WTC11 (cell line): ENCODE measurements around the gene MRE11.

Experiments
- ESRRA ChIP-seq: sonication (generic); formaldehyde crosslinking; IDR thresholded peaks from 2 replicates; pipeline ENCODE4 v1.8.1; 2022; ENCODE audit warnings: mild to moderate bottlenecking, missing genetic modification reagents, borderline replicate concordance
- NFE2L1 ChIP-seq: sonication (generic); formaldehyde crosslinking; IDR thresholded peaks from 2 replicates; pipeline ENCODE4 v1.8.1; 2023; ENCODE audit warnings: missing genetic modification reagents
- NR1H2 ChIP-seq: sonication (generic); formaldehyde crosslinking; IDR thresholded peaks from 2 replicates; pipeline ENCODE4 v1.9.0; 2021; ENCODE audit warnings: mild to moderate bottlenecking, moderate library complexity, missing genetic modification reagents
- SP1 ChIP-seq: sonication (generic); formaldehyde crosslinking; conservative IDR thresholded peaks from 2 replicates; pipeline ENCODE4 v1.8.1; 2022; ENCODE audit warnings: missing genetic modification reagents
- ZNF138 ChIP-seq: sonication (generic); formaldehyde crosslinking; conservative IDR thresholded peaks from 2 replicates; pipeline ENCODE4 v1.8.1; 2022; ENCODE audit warnings: mild to moderate bottlenecking, moderate library complexity, missing genetic modification reagents
- TF ChIP-seq, protein P1 (sequence below): sonication (generic); formaldehyde crosslinking; IDR thresholded peaks from 2 replicates; pipeline ENCODE4 v1.8.0; 2022; ENCODE audit warnings: mild to moderate bottlenecking, missing genetic modification reagents
- TF ChIP-seq, protein P2 (sequence below): fragments of 200-600 bp; IDR thresholded peaks from 2 replicates; pipeline ENCODE4 v1.8.0; 2022; ENCODE audit warnings: antibody characterized with exemption

DNA sequence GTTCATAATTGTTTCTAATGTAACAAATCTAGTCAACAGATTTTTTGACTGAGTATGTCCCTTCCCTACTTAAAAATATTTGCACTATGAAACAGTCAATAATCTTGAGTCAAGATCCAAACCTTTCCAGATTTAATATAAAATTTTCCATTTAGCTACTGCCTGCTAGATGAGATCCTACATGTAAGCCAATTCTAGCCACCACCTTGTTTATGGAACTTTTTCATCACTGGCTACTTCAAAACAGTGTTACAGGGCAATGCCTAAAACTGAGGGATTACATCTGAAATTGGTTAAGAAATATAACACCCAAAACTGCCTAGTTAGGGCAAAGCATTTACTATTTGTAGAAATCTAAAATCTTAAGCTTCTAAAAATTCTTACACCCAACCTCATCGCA lies 39.6 kb upstream of the MRE11 start:
- TF ChIP-seq ZNF138 (CRISPR knock-in tag) (no peak), SP1 (CRISPR knock-in tag) (no peak), NR1H2 (no peak), NFE2L1 (no peak), ESRRA (CRISPR knock-in tag) (no peak)
- TF ChIP-seq, protein P1, sequence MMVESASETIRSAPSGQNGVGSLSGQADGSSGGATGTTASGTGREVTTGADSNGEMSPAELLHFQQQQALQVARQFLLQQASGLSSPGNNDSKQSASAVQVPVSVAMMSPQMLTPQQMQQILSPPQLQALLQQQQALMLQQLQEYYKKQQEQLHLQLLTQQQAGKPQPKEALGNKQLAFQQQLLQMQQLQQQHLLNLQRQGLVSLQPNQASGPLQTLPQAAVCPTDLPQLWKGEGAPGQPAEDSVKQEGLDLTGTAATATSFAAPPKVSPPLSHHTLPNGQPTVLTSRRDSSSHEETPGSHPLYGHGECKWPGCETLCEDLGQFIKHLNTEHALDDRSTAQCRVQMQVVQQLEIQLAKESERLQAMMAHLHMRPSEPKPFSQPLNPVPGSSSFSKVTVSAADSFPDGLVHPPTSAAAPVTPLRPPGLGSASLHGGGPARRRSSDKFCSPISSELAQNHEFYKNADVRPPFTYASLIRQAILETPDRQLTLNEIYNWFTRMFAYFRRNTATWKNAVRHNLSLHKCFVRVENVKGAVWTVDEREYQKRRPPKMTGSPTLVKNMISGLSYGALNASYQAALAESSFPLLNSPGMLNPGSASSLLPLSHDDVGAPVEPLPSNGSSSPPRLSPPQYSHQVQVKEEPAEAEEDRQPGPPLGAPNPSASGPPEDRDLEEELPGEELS (CRISPR knock-in tag) = no peak
- TF ChIP-seq, protein P2, sequence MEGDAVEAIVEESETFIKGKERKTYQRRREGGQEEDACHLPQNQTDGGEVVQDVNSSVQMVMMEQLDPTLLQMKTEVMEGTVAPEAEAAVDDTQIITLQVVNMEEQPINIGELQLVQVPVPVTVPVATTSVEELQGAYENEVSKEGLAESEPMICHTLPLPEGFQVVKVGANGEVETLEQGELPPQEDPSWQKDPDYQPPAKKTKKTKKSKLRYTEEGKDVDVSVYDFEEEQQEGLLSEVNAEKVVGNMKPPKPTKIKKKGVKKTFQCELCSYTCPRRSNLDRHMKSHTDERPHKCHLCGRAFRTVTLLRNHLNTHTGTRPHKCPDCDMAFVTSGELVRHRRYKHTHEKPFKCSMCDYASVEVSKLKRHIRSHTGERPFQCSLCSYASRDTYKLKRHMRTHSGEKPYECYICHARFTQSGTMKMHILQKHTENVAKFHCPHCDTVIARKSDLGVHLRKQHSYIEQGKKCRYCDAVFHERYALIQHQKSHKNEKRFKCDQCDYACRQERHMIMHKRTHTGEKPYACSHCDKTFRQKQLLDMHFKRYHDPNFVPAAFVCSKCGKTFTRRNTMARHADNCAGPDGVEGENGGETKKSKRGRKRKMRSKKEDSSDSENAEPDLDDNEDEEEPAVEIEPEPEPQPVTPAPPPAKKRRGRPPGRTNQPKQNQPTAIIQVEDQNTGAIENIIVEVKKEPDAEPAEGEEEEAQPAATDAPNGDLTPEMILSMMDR = no peak
